22Rv1 (cell line): ENCODE measurements around the gene NEDD4L.

Experiments used
- H3K27ac ChIP-seq: fragments of 450-650 bp; 2 replicates; pipeline ENCODE4 v1.5.1; 2017
- CTCF ChIP-seq: fragments of 450-650 bp; IDR thresholded peaks from 2 replicates; pipeline ENCODE4 v1.5.1; 2017; ENCODE audit warnings: mild to moderate bottlenecking
- ZFX ChIP-seq: fragments of 450-650 bp; IDR thresholded peaks from 2 replicates; pipeline ENCODE4 v1.6.1; 2017; ENCODE audit warnings: antibody characterized with exemption, borderline replicate concordance

The NEDD4L gene

GRCh38 chr18:58213440-58213839 lies 169.4 kb downstream of the NEDD4L start:
- H3K27ac ChIP-seq, result 0 out of 2 replicates have a peak overlapping the region, but pooled peaks have one; percentile 57
- no peak for TF ChIP-seq CTCF
- no peak for TF ChIP-seq ZFX

GRCh38 chr18:58215011-58215410 lies 171.0 kb downstream of the NEDD4L start:
- no peak overlapping the region for H3K27ac ChIP-seq
- TF ChIP-seq ZFX, result no peak
- TF ChIP-seq CTCF, result no peak

- TF ChIP-seq CTCF (no peak), ZFX (no peak)
- no peak overlapping the region for H3K27ac ChIP-seq
Measured at GRCh38 chr18:58216071-58216481, 172.1 kb downstream of the NEDD4L start.

GRCh38 chr18:58217052-58217451 lies 173.0 kb downstream of the NEDD4L start:
- no peak overlapping the region for H3K27ac ChIP-seq
- TF ChIP-seq CTCF (no peak), ZFX (no peak)

- TF ChIP-seq CTCF, result no peak
- TF ChIP-seq ZFX, result no peak
- H3K27ac ChIP-seq, result no peak overlapping the region
Measured at GRCh38 chr18:58218117-58218516, 174.1 kb downstream of the NEDD4L start.

- H3K27ac ChIP-seq, result peak overlapping the region; percentile 88
- TF ChIP-seq CTCF (no peak), ZFX (no peak)
Measured at GRCh38 chr18:58221060-58221725, 177.2 kb downstream of the NEDD4L start.

GRCh38 chr18:58222432-58223125 lies 178.6 kb downstream of the NEDD4L start:
- H3K27ac ChIP-seq, result peak overlapping the region; percentile 88

More at GRCh38 chr18:58222432-58223125, 178.6 kb downstream of the NEDD4L start:
- TF ChIP-seq CTCF (no peak), ZFX (no peak)
